WTC11 (cell line): ENCODE results near the gene IKBKE.

ENCODE experiments used
- ATF1 ChIP-seq: sonication (generic); formaldehyde crosslinking; IDR thresholded peaks from 2 replicates; pipeline ENCODE4 v1.8.1; 2023; ENCODE audit warnings: mild to moderate bottlenecking, moderate library complexity, missing genetic modification reagents
- CBFB ChIP-seq: sonication (generic); formaldehyde crosslinking; IDR thresholded peaks from 2 replicates; pipeline ENCODE4 v1.8.1; 2022; ENCODE audit warnings: mild to moderate bottlenecking, low read depth, missing genetic modification reagents
- ELF4 ChIP-seq: sonication (generic); formaldehyde crosslinking; IDR thresholded peaks from 2 replicates; pipeline ENCODE4 v1.8.1; 2022; ENCODE audit warnings: low read depth, mild to moderate bottlenecking, moderate library complexity, missing genetic modification reagents
- PRRX2 ChIP-seq: fragments of 250-450 bp; sonication (Bioruptor Pico); IDR thresholded peaks from 2 replicates; pipeline ENCODE4 v1.8.0; 2021; ENCODE audit warnings: mild to moderate bottlenecking
- RORB ChIP-seq: fragments of 250-450 bp; sonication (Bioruptor Pico); IDR thresholded peaks from 2 replicates; pipeline ENCODE4 v1.9.0; 2021; ENCODE audit warnings: mild to moderate bottlenecking
- ZNF219 ChIP-seq: sonication (generic); formaldehyde crosslinking; IDR thresholded peaks from 2 replicates; pipeline ENCODE4 v1.8.0; 2023; ENCODE audit warnings: missing genetic modification reagents, mild to moderate bottlenecking, borderline replicate concordance
- TF ChIP-seq, protein P1 (sequence below): fragments of 200-600 bp; IDR thresholded peaks from 2 replicates; pipeline ENCODE4 v1.8.0; 2022; ENCODE audit warnings: antibody characterized with exemption
- TF ChIP-seq, protein P2 (sequence below): sonication (generic); formaldehyde crosslinking; IDR thresholded peaks from 2 replicates; pipeline ENCODE4 v1.8.0; 2022; ENCODE audit warnings: mild to moderate bottlenecking, missing genetic modification reagents
- TF ChIP-seq, protein P3 (sequence below): sonication (generic); formaldehyde crosslinking; IDR thresholded peaks from 2 replicates; pipeline ENCODE4 v1.8.1; 2022; ENCODE audit warnings: mild to moderate bottlenecking, moderate library complexity, missing genetic modification reagents
- TF ChIP-seq, protein P4 (sequence below): sonication (generic); formaldehyde crosslinking; conservative IDR thresholded peaks from 2 replicates; pipeline ENCODE4 v1.8.1; 2023; ENCODE audit warnings: mild to moderate bottlenecking, low read depth, missing genetic modification reagents, moderate library complexity

DNA sequence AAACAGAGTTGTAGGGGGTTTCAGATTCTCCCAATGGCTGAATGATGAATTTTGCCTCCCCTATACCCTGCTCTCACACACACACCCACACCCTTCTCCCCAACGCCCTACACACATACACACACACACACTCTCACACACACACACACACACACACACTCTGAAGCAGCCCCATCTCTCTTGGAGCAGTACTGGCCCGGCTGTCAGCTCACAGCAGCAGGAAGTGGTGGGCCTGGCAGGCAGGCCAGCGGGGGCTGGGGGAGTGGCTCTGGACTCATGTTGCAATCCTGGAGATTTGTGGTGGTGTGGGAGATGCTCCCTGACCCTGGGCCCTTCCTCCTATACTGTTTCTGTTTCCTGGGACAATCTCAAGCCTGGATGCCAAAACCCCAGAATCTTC is 2.2 kb downstream of the IKBKE start:
- TF ChIP-seq, protein P1, sequence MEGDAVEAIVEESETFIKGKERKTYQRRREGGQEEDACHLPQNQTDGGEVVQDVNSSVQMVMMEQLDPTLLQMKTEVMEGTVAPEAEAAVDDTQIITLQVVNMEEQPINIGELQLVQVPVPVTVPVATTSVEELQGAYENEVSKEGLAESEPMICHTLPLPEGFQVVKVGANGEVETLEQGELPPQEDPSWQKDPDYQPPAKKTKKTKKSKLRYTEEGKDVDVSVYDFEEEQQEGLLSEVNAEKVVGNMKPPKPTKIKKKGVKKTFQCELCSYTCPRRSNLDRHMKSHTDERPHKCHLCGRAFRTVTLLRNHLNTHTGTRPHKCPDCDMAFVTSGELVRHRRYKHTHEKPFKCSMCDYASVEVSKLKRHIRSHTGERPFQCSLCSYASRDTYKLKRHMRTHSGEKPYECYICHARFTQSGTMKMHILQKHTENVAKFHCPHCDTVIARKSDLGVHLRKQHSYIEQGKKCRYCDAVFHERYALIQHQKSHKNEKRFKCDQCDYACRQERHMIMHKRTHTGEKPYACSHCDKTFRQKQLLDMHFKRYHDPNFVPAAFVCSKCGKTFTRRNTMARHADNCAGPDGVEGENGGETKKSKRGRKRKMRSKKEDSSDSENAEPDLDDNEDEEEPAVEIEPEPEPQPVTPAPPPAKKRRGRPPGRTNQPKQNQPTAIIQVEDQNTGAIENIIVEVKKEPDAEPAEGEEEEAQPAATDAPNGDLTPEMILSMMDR, result no peak
- TF ChIP-seq, protein P2, sequence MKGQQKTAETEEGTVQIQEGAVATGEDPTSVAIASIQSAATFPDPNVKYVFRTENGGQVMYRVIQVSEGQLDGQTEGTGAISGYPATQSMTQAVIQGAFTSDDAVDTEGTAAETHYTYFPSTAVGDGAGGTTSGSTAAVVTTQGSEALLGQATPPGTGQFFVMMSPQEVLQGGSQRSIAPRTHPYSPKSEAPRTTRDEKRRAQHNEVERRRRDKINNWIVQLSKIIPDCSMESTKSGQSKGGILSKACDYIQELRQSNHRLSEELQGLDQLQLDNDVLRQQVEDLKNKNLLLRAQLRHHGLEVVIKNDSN (CRISPR knock-in tag), result no peak
- TF ChIP-seq, protein P3, sequence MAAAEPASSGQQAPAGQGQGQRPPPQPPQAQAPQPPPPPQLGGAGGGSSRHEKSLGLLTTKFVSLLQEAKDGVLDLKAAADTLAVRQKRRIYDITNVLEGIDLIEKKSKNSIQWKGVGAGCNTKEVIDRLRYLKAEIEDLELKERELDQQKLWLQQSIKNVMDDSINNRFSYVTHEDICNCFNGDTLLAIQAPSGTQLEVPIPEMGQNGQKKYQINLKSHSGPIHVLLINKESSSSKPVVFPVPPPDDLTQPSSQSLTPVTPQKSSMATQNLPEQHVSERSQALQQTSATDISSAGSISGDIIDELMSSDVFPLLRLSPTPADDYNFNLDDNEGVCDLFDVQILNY (CRISPR knock-in tag), result no peak
- TF ChIP-seq, protein P4, sequence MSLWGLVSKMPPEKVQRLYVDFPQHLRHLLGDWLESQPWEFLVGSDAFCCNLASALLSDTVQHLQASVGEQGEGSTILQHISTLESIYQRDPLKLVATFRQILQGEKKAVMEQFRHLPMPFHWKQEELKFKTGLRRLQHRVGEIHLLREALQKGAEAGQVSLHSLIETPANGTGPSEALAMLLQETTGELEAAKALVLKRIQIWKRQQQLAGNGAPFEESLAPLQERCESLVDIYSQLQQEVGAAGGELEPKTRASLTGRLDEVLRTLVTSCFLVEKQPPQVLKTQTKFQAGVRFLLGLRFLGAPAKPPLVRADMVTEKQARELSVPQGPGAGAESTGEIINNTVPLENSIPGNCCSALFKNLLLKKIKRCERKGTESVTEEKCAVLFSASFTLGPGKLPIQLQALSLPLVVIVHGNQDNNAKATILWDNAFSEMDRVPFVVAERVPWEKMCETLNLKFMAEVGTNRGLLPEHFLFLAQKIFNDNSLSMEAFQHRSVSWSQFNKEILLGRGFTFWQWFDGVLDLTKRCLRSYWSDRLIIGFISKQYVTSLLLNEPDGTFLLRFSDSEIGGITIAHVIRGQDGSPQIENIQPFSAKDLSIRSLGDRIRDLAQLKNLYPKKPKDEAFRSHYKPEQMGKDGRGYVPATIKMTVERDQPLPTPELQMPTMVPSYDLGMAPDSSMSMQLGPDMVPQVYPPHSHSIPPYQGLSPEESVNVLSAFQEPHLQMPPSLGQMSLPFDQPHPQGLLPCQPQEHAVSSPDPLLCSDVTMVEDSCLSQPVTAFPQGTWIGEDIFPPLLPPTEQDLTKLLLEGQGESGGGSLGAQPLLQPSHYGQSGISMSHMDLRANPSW (CRISPR knock-in tag), result no peak
- TF ChIP-seq ZNF219 (CRISPR knock-in tag) (no peak), ELF4 (no peak), PRRX2 (no peak), RORB (no peak), CBFB (CRISPR knock-in tag) (no peak), ATF1 (CRISPR knock-in tag) (no peak)
